HG02885 (cell line): ENCODE data around the gene CTNNBIP1.

Experiments used
- ATAC-seq: cut with Tn5 transposase; IDR thresholded peaks from one replicate; pipeline ENCODE4 v1.9.1; 2021; ENCODE audit warnings: mild to moderate bottlenecking; ENCODE audit not compliant: unreplicated experiment, poor library complexity

Gene CTNNBIP1

GRCh38 chr1:9905010-9905409 is 5.1 kb downstream of the CTNNBIP1 start:
- no peak for ATAC-seq

GRCh38 chr1:9904596-9904995 is 5.5 kb downstream of the CTNNBIP1 start:
- no peak for ATAC-seq

- no peak for ATAC-seq
Observed at GRCh38 chr1:9903801-9904527, 6.1 kb downstream of the CTNNBIP1 start.

- no peak for ATAC-seq
Observed at GRCh38 chr1:9902060-9902452, 8.0 kb downstream of the CTNNBIP1 start.

DNA sequence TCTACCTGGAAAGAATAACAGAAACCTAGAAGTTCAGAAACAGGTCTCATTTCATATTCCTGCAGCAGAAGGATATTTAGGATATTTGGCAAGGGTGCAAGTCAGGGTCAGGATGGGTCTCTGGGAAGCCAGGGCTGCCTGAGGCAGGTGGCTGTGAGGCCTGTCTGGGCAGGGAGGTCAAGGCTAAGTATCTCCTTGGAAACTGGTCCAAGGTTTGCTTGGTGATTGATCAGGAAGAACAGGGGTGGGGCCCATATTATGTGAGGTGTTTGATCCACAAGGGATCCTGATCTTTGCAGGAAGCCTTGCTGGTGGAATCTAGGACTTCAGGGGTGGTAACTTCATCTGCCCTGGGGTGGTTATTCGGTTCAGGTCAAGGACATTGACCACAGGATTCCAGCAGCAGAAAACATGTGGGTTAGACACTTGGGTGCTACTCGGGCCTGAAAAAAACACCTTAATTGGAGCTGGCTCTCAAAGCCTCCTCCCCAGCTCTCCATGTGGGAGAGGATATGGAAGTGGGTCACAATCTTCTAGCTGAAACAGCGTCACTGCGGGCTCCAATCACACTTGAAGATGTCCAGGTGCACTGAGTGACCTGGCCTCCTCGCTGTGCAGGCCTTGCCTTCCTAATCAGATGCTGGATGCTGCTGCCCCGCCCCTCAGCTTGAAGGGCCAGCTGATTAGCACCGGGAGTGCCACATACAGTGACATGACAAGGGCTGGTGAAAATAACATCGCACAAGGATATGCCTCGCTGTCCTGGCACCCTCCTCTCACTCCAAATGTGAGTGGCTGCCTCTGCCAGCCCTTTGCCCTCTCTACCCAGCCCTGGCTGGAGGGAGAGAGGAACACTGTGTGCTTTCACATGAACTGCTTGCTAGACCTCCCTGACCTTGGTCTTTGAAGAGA is 8.7 kb downstream of the CTNNBIP1 start:
- no peak for ATAC-seq

DNA sequence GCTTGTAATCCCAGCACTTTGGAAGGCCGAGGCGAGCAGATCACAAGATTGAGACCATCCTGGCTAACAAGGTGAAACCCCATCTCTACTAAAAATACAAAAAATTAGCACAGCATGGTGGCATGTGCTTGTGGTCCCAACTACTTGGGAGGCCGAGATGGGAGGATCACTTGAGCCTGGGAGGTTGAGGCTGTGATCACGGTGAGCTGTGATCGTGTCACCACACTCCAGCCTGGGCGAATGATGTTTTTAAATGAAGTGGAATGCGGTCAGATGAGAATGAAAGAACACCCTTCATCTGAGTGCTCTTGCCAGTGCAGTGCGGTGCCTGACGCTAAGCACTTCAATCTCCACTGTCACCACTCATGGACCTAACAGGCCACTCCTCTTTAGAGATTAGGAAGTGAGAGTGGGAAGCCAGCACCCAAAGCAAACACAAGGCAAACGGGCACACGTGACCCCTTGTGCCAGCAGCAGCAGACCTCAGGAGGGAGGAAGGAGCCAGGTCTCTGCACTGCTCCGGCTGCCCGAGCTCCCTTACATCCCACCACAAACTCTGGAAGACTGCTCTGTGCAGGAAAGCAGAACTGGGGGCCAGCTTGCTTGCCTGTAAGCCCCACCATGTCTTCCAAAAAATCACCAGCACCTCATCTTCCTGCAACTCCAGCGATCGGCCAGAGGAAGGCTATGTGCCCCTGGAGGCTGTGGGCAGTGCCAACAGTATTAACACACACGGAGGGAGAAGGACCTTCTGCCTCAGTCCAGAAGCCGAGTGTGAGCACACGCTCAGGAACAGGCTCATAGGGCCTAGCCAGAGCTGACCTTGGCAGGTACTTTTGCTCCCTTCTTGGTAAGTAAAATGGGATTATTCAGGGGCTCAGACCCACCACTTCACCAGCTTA is 9.7 kb downstream of the CTNNBIP1 start:
- no peak for ATAC-seq

GRCh38 chr1:9894115-9894514 is 16.0 kb downstream of the CTNNBIP1 start:
- no peak for ATAC-seq

GRCh38 chr1:9892563-9893528 is 17.2 kb downstream of the CTNNBIP1 start:
- no peak for ATAC-seq

DNA sequence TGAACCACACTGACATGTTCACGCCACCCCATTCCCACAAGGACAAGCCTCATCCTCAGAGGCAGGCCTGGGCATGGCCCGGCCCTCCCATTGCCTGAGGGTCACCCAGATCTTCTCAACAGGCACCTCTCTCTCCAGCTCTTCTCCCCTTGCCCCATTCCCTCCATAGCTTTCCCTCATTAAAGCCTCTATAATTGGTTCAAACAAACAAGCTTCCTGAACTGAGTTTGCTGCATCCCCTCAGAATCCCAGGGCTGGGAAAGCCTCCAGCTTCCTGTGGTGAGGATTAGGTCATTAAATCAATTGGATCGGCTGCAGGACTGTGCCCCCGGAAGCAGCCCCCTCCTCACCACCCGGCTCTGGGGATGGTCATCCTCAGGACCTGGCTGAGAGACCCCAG is 18.9 kb downstream of the CTNNBIP1 start:
- no peak for ATAC-seq

GRCh38 chr1:9890224-9890731 is 19.8 kb downstream of the CTNNBIP1 start:
- ATAC-seq, result no peak

DNA sequence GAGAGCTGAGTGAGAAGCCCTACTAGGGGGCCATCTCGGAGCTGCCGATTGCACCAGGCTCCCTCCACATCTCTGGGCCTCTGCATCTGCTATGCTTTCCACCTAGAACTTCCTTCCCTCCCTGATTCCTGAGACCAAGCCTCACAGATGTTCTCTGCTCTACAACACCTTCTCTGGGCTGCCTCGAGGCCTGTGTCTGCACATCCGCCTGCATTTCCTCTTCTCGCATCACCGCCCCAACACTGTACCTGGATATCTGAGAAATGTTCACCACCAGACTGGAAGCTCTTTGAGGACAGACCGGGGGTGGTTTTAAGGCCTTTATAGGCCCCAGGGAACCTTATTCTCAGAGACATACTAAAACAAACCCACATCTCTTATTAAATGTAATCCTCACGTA is 20.7 kb downstream of the CTNNBIP1 start:
- ATAC-seq, result no peak

DNA sequence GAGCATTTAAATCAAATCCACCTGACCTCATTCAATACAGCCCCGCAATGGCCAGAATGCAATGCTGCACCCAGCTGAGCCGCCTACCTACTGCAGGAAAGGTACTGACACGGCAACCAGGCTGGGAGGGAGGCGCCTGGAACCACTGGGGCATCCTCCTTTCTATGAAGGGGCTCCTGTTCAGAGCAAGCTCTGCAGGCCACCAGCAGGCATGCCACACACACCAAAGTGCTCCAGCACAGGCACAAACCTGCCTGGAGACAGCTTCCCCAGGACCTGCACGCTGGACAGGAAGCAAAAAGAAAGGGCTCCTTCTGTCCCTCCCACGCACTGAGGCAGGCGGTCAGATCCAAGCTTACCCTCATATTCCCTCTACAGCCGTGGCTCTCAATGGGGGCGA is 21.2 kb downstream of the CTNNBIP1 start:
- no peak for ATAC-seq

- no peak for ATAC-seq
Observed at GRCh38 chr1:9887070-9887469, 23.0 kb downstream of the CTNNBIP1 start.

DNA sequence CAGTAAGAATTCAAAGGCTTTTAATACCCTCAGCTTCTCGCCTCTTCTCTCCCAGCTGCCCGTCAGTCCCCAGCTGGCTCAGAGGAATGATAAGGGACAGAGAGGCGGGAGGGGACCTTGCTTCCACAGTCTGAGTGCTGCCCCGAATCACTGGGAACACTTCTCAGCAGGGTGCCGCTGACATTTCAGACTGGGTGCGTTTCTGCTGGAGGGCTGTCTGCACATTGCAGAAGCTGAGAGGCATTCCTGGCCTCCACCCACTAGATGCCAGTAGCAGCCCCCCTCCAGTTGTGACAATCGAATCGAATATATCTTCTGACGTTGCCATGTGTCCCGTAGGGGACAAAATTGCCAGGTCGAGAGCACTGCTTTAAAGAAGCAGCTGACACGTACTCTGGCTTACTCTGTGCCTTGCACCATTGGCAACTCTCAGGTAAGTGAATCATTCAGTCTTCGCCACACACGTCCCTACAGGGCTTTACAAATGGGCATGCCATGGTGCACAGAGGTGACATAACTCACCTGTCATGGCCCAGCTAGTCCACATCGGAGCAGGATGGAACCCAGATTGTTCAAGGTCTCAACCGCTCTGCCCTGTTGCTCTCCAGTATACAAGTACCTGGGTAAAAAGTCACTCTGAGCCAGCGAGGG is 23.9 kb downstream of the CTNNBIP1 start:
- no peak for ATAC-seq

DNA sequence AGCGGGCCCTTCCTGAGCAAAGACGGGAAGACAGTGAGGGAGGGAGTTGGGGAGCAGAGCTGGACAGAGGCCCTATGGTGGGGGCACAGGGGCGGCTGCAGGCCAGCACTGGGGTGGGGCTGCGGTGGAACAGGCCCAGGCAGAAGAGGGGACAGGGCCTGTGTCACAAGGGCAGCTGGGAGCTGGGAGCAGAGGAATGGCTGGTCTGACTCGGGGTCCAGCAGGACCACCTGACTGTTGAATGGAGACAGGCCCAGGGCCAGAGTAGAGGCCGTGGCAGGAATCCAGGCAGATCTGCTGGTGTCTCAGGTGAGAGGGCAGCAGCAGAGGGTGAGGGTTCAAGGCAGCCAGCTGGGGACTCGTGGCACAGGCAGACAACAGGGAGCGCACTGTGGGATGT is 25.3 kb downstream of the CTNNBIP1 start:
- no peak for ATAC-seq

DNA sequence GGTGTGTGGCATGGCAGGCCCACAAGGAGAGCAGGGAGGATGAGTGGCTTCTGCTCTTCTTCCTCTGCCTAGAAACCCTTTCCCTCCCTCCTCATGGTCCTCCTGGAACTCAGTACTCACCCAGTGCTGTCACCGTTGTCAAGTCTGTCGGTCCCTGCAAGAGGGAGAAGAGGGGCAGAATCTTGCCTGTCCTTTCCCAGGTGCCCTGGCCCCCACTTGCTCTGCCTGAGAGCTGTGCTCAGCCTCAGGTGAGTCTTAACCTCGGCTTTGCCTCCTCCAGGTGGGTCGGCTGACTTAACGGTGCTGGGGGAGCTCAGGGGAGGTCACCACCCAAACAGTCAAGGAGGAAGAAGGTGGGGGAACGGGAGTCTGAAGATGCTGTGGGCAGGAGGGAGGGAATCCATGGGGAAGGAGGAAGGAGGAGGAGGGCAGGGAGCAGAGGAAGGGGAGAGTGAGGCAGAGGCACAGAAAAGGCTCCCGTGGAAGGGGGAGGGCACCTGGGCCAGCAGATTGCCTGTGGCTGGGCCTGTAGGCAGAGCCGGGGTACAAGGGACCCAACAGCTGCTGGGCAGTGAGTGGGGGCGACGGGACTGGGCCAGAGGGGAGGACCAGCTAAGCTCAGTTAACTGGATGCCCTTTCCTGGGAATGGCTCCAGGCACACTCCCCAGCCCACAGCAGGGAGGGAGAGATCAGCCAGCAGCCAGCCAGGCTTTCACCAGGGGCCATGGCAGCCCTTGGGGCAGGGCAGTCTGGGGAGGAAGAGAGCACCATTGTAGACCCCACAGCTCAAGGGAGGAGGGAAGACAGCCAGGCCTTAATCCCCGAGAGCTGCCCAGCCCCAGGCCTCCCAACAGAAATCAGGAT is 26.3 kb downstream of the CTNNBIP1 start:
- no peak for ATAC-seq

DNA sequence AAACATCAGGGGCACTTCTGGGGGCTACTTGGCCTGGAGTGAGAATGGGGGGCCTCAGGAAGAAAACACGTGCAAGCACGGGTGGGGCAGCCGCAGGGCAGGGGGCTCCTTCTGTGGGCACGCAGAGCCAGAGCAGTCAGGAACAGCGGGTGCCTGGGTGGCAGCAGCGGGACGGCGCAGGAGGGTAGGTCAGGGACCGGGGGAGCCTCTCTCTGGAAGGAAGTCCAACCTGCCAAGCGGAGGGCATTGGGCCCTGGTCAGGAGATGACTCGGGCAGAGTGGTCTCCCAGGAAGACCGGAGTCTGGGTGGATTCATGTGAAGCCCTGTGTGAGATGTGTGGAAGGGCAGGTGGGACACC is 27.1 kb downstream of the CTNNBIP1 start:
- no peak for ATAC-seq
